Esophagus squamous epithelium (tissue), 4 donors: ENCODE data around the gene PIN1.

Source experiments
- POLR2A ChIP-seq, 4 donors: fragments of 450-650 bp; IDR thresholded peaks; one replicate each; pipeline ENCODE4 v1.6.1; 2017; ENCODE audit warnings: antibody characterized with exemption in 4 of 4, mild to moderate bottlenecking in 4 of 4, moderate library complexity in 3 of 4
- TF ChIP-seq, protein P1 (sequence below), 6 experiments: fragments of 450-650 bp in 4 of 6; fragments of 200-600 bp in 2 of 6; sonication (generic) in 2 of 6; IDR thresholded peaks; one replicate each; pipeline ENCODE4 v1.5.1; 2016 to 2019; ENCODE audit warnings: antibody characterized with exemption in 6 of 6, mild to moderate bottlenecking in 4 of 6, moderate library complexity in 4 of 6

DNA sequence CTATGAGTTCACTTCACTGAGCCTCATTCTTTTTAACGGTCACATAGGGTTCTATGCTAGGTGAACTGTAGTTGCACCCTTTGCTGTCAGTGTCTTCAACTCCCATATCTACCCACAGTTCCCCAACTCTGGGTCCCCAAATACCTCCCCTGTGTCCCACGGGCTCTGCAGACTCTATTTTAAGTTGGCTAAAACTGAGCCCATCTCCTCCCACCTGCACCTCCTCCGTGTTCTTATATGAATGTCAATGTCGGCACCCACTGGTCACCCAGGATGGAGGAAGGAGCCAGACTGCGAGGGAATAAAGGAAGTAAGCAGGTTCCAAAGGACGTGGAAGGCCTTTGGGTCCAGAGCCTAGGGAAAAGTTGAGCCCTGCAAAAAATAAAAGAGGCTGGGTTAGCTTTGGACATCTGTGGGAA lies 802 bp upstream of the PIN1 start:
- TF ChIP-seq POLR2A (IDR thresholded peaks at IDR 0.05) = no peak
- TF ChIP-seq, protein P1, sequence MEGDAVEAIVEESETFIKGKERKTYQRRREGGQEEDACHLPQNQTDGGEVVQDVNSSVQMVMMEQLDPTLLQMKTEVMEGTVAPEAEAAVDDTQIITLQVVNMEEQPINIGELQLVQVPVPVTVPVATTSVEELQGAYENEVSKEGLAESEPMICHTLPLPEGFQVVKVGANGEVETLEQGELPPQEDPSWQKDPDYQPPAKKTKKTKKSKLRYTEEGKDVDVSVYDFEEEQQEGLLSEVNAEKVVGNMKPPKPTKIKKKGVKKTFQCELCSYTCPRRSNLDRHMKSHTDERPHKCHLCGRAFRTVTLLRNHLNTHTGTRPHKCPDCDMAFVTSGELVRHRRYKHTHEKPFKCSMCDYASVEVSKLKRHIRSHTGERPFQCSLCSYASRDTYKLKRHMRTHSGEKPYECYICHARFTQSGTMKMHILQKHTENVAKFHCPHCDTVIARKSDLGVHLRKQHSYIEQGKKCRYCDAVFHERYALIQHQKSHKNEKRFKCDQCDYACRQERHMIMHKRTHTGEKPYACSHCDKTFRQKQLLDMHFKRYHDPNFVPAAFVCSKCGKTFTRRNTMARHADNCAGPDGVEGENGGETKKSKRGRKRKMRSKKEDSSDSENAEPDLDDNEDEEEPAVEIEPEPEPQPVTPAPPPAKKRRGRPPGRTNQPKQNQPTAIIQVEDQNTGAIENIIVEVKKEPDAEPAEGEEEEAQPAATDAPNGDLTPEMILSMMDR (IDR thresholded peaks at IDR 0.05) = no peak
